GM13976 (cell line): ENCODE data around the gene COL8A1.

Experiments
- DNase-seq: peaks from one replicate; pipeline ENCODE4 v3.0.0; 2012; ENCODE audit warnings: low spot score
- in situ Hi-C: fragments of 300-500 bp; cut with MboI; formaldehyde crosslinking; loops from one replicate; pipeline ENCODE4 v1.12.0; 2022; ENCODE audit warnings: low sequenced_read_pairs, mixed read lengths, inconsistent platforms; ENCODE audit not compliant: unreplicated experiment
- TF ChIP-seq, protein P1 (sequence below): IDR thresholded peaks from 2 replicates; pipeline ENCODE4 v1.5.1; 2012; ENCODE audit warnings: borderline replicate concordance, mild to moderate bottlenecking; ENCODE audit not compliant: insufficient read depth; ENCODE audit errors: extremely low read depth, missing control alignments, control extremely low read depth

Gene COL8A1

GRCh38 chr3:99686469-99686868 lies 48.1 kb downstream of the COL8A1 start:
- TF ChIP-seq, protein P1, sequence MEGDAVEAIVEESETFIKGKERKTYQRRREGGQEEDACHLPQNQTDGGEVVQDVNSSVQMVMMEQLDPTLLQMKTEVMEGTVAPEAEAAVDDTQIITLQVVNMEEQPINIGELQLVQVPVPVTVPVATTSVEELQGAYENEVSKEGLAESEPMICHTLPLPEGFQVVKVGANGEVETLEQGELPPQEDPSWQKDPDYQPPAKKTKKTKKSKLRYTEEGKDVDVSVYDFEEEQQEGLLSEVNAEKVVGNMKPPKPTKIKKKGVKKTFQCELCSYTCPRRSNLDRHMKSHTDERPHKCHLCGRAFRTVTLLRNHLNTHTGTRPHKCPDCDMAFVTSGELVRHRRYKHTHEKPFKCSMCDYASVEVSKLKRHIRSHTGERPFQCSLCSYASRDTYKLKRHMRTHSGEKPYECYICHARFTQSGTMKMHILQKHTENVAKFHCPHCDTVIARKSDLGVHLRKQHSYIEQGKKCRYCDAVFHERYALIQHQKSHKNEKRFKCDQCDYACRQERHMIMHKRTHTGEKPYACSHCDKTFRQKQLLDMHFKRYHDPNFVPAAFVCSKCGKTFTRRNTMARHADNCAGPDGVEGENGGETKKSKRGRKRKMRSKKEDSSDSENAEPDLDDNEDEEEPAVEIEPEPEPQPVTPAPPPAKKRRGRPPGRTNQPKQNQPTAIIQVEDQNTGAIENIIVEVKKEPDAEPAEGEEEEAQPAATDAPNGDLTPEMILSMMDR = no peak
- DNase-seq = no peak
- in situ Hi-C loops = no loop called here

- DNase-seq = peak; percentile 32
- in situ Hi-C loops = no loop called here
- TF ChIP-seq, protein P1 = peak; percentile 79
These were observed 48.7 kb downstream of the COL8A1 start for GRCh38 chr3:99686955-99687612.

DNA sequence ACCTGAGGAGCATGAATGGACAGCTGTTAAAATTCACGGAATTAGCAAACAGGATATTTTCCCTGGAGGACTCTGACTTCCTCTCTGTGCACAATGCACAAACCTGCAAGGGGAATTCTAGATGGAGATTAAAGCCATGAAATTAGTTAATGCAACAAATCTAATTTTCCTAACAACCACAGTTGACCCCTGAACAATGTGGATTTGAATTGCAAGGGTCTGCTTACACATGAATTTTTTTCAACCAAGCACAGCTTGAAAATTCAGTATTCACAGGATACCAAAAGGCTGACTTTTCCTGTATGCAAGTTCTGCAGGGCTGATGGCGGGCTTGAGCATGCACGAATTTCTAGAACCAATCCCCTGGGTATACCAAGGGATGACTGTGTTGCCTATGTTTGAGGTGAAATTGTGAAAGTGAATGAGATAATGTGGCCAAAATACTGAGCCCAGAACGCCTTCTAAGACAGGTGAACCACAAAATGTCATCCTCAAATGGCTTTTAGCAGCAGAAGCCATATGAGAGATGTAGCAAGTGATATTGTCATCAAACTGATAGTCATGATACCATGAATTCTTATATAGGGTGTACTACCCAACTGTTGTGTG lies 52.5 kb downstream of the COL8A1 start:
- no peak for DNase-seq
- in situ Hi-C loops = no loop called here
- TF ChIP-seq, protein P1 = no peak

- no peak for DNase-seq
- in situ Hi-C loops = no loop called here
- TF ChIP-seq, protein P1 = no peak
These were observed 55.2 kb downstream of the COL8A1 start for GRCh38 chr3:99693636-99694035.

- in situ Hi-C loops = no loop called here
- no peak for DNase-seq
- TF ChIP-seq, protein P1 = no peak
These were observed 58.1 kb downstream of the COL8A1 start for GRCh38 chr3:99696497-99696896.

DNA sequence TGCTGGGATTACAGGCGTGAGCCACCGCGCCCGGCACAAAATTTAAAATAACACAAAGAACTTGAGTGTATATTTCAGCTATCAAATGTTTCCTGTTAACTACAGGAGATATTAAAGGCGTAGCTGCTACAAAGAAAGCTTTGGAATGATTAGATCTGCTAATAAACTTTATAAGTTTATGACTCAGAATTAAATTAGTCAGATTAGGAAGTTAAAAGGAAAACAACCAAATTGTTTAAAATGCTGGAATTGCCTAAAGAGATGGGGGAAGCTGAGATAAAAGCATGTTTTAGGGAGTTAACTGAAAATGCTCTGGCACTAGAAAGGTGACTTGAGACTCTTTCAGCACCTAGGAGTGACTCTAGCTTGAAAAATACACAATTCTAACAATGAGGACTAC lies 58.9 kb downstream of the COL8A1 start:
- TF ChIP-seq, protein P1 = no peak
- in situ Hi-C loops = no loop called here
- no peak for DNase-seq
